K562 (cell line): ENCODE measurements around the gene CA6. TPM values are rescaled to one million over a fixed set of nuclear protein-coding genes. Genes with fewer than 3 reads are reported as not detected.

Experiments
- ATAC-seq: fragments of 200-7000 bp; cut with Tn5 transposase; 3 replicates; pipeline ENCODE4 v1.9.1; 2020; ENCODE audit warnings: moderate library complexity
- BruUV-seq: library from RNA; stranded (reverse); fragments of 400-500 nt; replicated peaks from 2 replicates; lab custom pipeline; 2021; lab: Mats Ljungman, UMichigan
- CTCF ChIA-PET: fragments of 300-600 bp; formaldehyde crosslinking; extraction: SDS; loops from one replicate; lab custom pipeline; 2021; ENCODE audit warnings: low intra/inter-chr PET ratio; lab: Yijun Ruan, JAX
- POLR2A ChIA-PET: fragments of 300-600, 350-650 bp; sonication (Branson Sonifier 250); formaldehyde crosslinking; extraction: SDS; loops from one replicate; lab custom pipeline; 2021; ENCODE audit warnings: antibody characterized with exemption, inconsistent platforms; lab: Yijun Ruan, JAX
- DNase-seq, 4 experiments: peaks; one replicate each; pipeline versions ENCODE4 v3.0.0 to v3.0.0-alpha.2; 2011 to 2018; ENCODE audit warnings: low spot score in 3 of 4, mixed read lengths in 3 of 4; ENCODE audit errors: extremely low read depth in 1 of 4
- FAIRE-seq: peaks from 2 replicates; lab custom pipeline; 2011; peaks lifted over from hg19 to GRCh38; lab: Jason Lieb, UNC
- H2AFZ ChIP-seq: 2 replicates; pipeline ENCODE4 v1.6.0; 2011; ENCODE audit warnings: low read depth, low read length, control low read depth, inconsistent platforms
- H3K27ac ChIP-seq: fragments of 200-600 bp; 3 replicates; pipeline ENCODE4 v1.8.0; 2011; ENCODE audit warnings: low read depth, mild to moderate bottlenecking, control low read depth, inconsistent platforms, low read length, moderate library complexity, mixed read lengths; ENCODE audit errors: extremely low read depth
- H3K27me3 ChIP-seq, 2 experiments: fragments of 300-600 bp in 1 of 2; 2 replicates in 1 of 2; 3 replicates in 1 of 2; pipeline versions ENCODE4 v1.6.0 to v1.8.0; 2011; ENCODE audit warnings: inconsistent platforms in 2 of 2, low read length in 2 of 2, mild to moderate bottlenecking in 1 of 2, mixed read lengths in 1 of 2, moderate library complexity in 1 of 2; ENCODE audit not compliant: control insufficient read depth in 2 of 2, insufficient read depth in 2 of 2
- H3K36me3 ChIP-seq: fragments of 300-600 bp; 3 replicates; pipeline ENCODE4 v1.8.0; 2011; ENCODE audit warnings: mild to moderate bottlenecking, low read length, inconsistent platforms; ENCODE audit not compliant: control insufficient read depth, insufficient read depth
- H3K4me1 ChIP-seq, 2 experiments: fragments of 200-600 bp in 1 of 2; replicated peaks in 1 of 2; 2 replicates in 1 of 2; 3 replicates in 1 of 2; pipeline versions ENCODE4 v1.5.1 to v1.8.0; 2011; ENCODE audit warnings: inconsistent platforms in 2 of 2, low read length in 2 of 2, mild to moderate bottlenecking in 1 of 2, mixed read lengths in 1 of 2, moderate library complexity in 1 of 2; ENCODE audit not compliant: control insufficient read depth in 2 of 2, insufficient read depth in 2 of 2
- H3K4me2 ChIP-seq: 2 replicates; pipeline ENCODE4 v1.6.1; 2011; ENCODE audit warnings: low read length, control low read depth, inconsistent platforms, mixed read lengths; ENCODE audit not compliant: insufficient read depth
- H3K4me3 ChIP-seq: fragments of 200-600 bp; sonication (generic), shearing (Covaris generic); 2 replicates; pipeline ENCODE4 v1.5.1; 2016; ENCODE audit warnings: control low read depth, inconsistent platforms
- H3K79me2 ChIP-seq: fragments of 200-600 bp; 3 replicates; pipeline ENCODE4 v1.8.0; 2011; ENCODE audit warnings: low read length, inconsistent platforms; ENCODE audit not compliant: control insufficient read depth, insufficient read depth
- H3K9ac ChIP-seq, 2 experiments: 2 replicates each; pipeline versions ENCODE4 v1.6.0 to v1.6.1; 2011; ENCODE audit warnings: low read depth in 2 of 2, low read length in 2 of 2, control low read depth in 1 of 2, inconsistent platforms in 1 of 2, mild to moderate bottlenecking in 1 of 2, mixed read lengths in 1 of 2; ENCODE audit not compliant: insufficient read depth in 1 of 2
- H3K9me1 ChIP-seq: one replicate; pipeline ENCODE4 v1.6.0; 2011; ENCODE audit warnings: inconsistent platforms, mild to moderate bottlenecking, low read length, moderate library complexity; ENCODE audit not compliant: control insufficient read depth, insufficient read depth
- H3K9me3 ChIP-seq: replicated peaks from 2 replicates; pipeline ENCODE4 v1.5.1; 2011; ENCODE audit warnings: low read depth, low read length, inconsistent platforms; ENCODE audit not compliant: control insufficient read depth, insufficient read depth
- H4K20me1 ChIP-seq: replicated peaks from 2 replicates; pipeline ENCODE4 v1.6.1; 2011; ENCODE audit warnings: low read length, inconsistent platforms, mixed read lengths; ENCODE audit not compliant: control insufficient read depth, insufficient read depth
- BRD4 ChIP-seq: fragments of 200-600 bp; sonication (generic); IDR thresholded peaks from 2 replicates; pipeline ENCODE4 v1.6.1; 2017; ENCODE audit warnings: inconsistent platforms
- BRF2 ChIP-seq: IDR thresholded peaks from 3 replicates; pipeline ENCODE4 v1.6.1; 2011; ENCODE audit warnings: borderline replicate concordance, mild to moderate bottlenecking; ENCODE audit not compliant: insufficient read length, insufficient read depth
- ETV5 ChIP-seq: sonication (generic); formaldehyde crosslinking; IDR thresholded peaks from 2 replicates; pipeline ENCODE4 v1.4.0; 2020; ENCODE audit warnings: low read depth, mild to moderate bottlenecking, missing genetic modification reagents
- FUS ChIP-seq: fragments of 200-400 bp; formaldehyde crosslinking; optimal IDR thresholded peaks from 2 replicates; pipeline ENCODE3; 2017; ENCODE audit warnings: low read depth, low read length
- HMGN3 ChIP-seq: IDR thresholded peaks from 2 replicates; pipeline ENCODE4 v1.6.1; 2011; ENCODE audit warnings: borderline replicate concordance, low read depth, mild to moderate bottlenecking, mixed read lengths, low read length; ENCODE audit not compliant: insufficient read length; ENCODE audit errors: extremely low read depth
- LEF1 ChIP-seq: fragments of 450-650 bp; IDR thresholded peaks from 2 replicates; pipeline ENCODE4 v1.6.1; 2016; ENCODE audit warnings: mild to moderate bottlenecking
- MTA2 ChIP-seq: fragments of 450-650 bp; IDR thresholded peaks from 2 replicates; pipeline ENCODE4 v1.6.1; 2016; ENCODE audit warnings: low read depth
- RBM17 ChIP-seq: fragments of 200-400 bp; formaldehyde crosslinking; IDR thresholded peaks from 2 replicates; pipeline ENCODE4 v1.6.1; 2017; ENCODE audit warnings: low read depth, mild to moderate bottlenecking, low read length, borderline replicate concordance
- SIX5 ChIP-seq, 2 experiments: IDR thresholded peaks; 2 replicates each; pipeline ENCODE4 v1.6.1; 2011; ENCODE audit warnings: low read length in 2 of 2, borderline replicate concordance in 1 of 2, low read depth in 1 of 2, mild to moderate bottlenecking in 1 of 2, moderate library complexity in 1 of 2; ENCODE audit not compliant: insufficient read depth in 1 of 2
- ZNF143 ChIP-seq: sonication (generic); formaldehyde crosslinking; IDR thresholded peaks from 2 replicates; pipeline ENCODE4 v1.9.0; 2022; ENCODE audit warnings: mild to moderate bottlenecking, missing genetic modification reagents
- ZNF280B ChIP-seq: fragments of 250-450 bp; sonication (Bioruptor Pico); IDR thresholded peaks from 2 replicates; pipeline ENCODE4 v1.5.1; 2021; ENCODE audit warnings: mild to moderate bottlenecking
- WGBS: fragments of 100-300 bp; shearing (Covaris generic); methylation state at CpG from one replicate; pipeline ENCODE4 v1.1.6; 2016; ENCODE audit warnings: low coverage, mixed read lengths; ENCODE audit not compliant: insufficient coverage; ENCODE audit errors: missing lambda C conversion rate; 5-methylcytosine and 5-hydroxymethylcytosine counted together
- in situ Hi-C: fragments of 300-500 bp; cut with MboI; formaldehyde crosslinking; loops from 4 replicates; pipeline ENCODE4 v1.15.0; 2018; ENCODE audit warnings: inconsistent platforms, mixed read lengths
- intact Hi-C: fragments of 100-400 bp; cut with micrococcal nuclease; formaldehyde crosslinking; loops from 2 replicates; pipeline ENCODE4 v1.14.2; 2022
- polyA plus RNA-seq, 8 experiments: library from polyadenylated mRNA; depleted of rRNA in 4 of 8; stranded (reverse) in 5 of 8; unstranded in 3 of 8; fragments of >200 nt; fragmentation: Nextera tagmentation in 2 of 8; fragmentation: Illumina TruSeq in 1 of 8; extraction: Ambion mirVana in 2 of 8; extraction: Trizol in 1 of 8; gene quantifications; 2 replicates each; pipeline versions ENCODE4 v1.2.1 to v1.2.3, GENCODE V29; 2011 to 2014; ENCODE audit warnings: inconsistent platforms in 1 of 8, missing spikeins in 1 of 8
- total RNA-seq, 7 experiments: library from RNA; depleted of rRNA in 6 of 7; stranded (reverse); fragments of >200 nt in 6 of 7; fragmentation: Illumina TruSeq in 2 of 7; extraction: Trizol in 2 of 7; gene quantifications; 2 replicates each; pipeline versions ENCODE4 v1.2.1 to v1.2.3, GENCODE V29; 2011 to 2021; ENCODE audit warnings: low replicate concordance in 1 of 7

CA6 gene
- total and polyA plus RNA-seq, 9 of the 15 experiments (the other 6 are each of a cell fraction or from before 2014, with no cell fraction given): not detected

GRCh38 chr1:8925406-8925805 is 20.3 kb upstream of the CA6 start:
- Histone ChIP-seq H3K79me2 (no peaks in the 10 kb centered on the region), H4K20me1 (no peaks in the 10 kb centered on the region), H2AFZ (no peak overlapping the region), H3K9ac (no peak overlapping the region), H3K4me2 (no peak overlapping the region), H3K9me3 (no peaks in the 10 kb centered on the region), H3K9me1 (no peaks in the 10 kb centered on the region), H3K27ac (no peak overlapping the region), H3K4me3 (no peak overlapping the region)
- DNase-seq: no peak
- CTCF ChIA-PET: no interaction called here
- in situ Hi-C loops: no loop called here
- WGBS: 0% methylated on average over 2 of the region's 2 CpGs
- no peak for FAIRE-seq
- TF ChIP-seq ETV5 (CRISPR knock-in tag) (no peak), SIX5 (IDR thresholded peaks at IDR 0.05; ENCODE audit: borderline replicate concordance in 1 of 2, insufficient read depth in 1 of 2, low read depth in 1 of 2, low read length in 2 of 2) (no peak), LEF1 (no peak), FUS (no peak), HMGN3 (no peak), BRD4 (no peak), ZNF143 (no peak), ZNF280B (no peak), RBM17 (no peak), BRF2 (no peak), MTA2 (no peak)
- TF ChIP-seq, all 486 proteins: peak for 0
- Histone ChIP-seq H3K27me3 (peaks cover 49 to 71% of the 10 kb centered on the region in 2 experiments), H3K36me3 (no peaks in the 10 kb centered on the region), H3K4me1 (peaks cover 0 to 3% of the 10 kb centered on the region in 2 experiments; a peak in 1 of 5 replicates)
- BruUV-seq: no TSS peak
- intact Hi-C loops: no loop called here
- ATAC-seq: no peak
- POLR2A ChIA-PET: interaction anchor here (0.6 to 1.0 kb wide), 3 partner anchors 14 to 63 kb away, joined by 3 read pairs; no protein-coding TSS in a partner anchor
